ENCODE measurements around the gene BCAM.

GRCh38 chr19:44789943-44790483 is 18.9 kb upstream of the BCAM start:
- TF ChIP-seq CTCF (IDR thresholded peaks at IDR 0.05 in 8 of 11, conservative IDR thresholded peaks at IDR 0.05 in 3 of 11) (no peak), POLR2AphosphoS5 (IDR thresholded peaks at IDR 0.05) (no peak)
